ENCODE results near the gene CASZ1.
A peak's percentile ranks its signal among the peaks of the same experiment; 100 is the strongest.

The CASZ1 gene

DNA sequence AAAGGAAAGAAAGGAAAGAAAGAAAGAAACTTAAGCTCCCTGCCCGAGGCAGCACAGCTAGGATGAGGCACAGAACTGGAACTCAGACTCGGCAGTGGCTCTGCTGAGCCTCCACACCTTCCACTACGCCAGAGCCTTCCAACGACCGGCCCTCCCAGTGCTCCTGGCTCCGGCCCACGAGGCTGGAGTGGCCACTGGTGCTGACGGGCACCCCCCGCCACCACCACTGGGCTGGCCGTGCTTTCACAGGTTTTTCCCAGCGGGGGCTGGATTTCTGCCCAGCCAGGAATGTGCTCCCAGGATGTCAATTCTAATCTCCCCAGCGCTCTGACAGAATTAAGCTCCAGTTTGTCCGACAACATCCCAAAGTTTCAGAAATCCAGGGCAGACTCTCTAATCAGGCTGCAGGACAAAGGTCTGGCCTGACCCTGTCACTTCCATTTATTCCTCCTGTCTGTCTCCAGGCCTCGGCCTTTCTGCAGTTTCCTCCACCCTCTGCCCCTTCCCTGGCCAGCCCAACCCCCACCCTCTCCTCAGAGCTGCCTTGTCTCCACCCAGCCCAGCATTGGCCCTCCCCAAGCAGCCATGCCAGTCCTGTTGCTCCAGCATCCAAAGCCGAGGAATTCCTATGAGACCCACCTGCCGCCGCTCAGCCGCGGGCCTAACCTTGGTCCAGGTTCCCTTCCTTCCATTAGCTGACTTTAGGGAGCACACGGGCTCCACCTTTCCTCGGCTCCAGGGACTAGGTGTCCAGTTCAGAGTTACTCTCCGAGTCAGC is 81.9 kb downstream of the CASZ1 start:
- DNase-seq (ENCODE audit: low read depth, low spot score) = no peak
- H3K9me3 ChIP-seq (ENCODE audit: insufficient read depth, low read length) = no peaks in the 10 kb centered on the region
- no peak overlapping the region for H3K4me3 ChIP-seq (ENCODE audit: insufficient read length, low read depth)
- no peaks in the 10 kb centered on the region for H3K36me3 ChIP-seq (ENCODE audit: insufficient read depth, insufficient read length, low read length)
- H3K9ac ChIP-seq (ENCODE audit: insufficient read length, low read depth) = peak overlapping the region; percentile 32
- peaks cover 9% of the 10 kb centered on the region for H3K4me1 ChIP-seq (ENCODE audit: insufficient read depth, insufficient read length)
- H3K27me3 ChIP-seq (ENCODE audit: insufficient read depth, insufficient read length) = no peaks in the 10 kb centered on the region
- TF ChIP-seq ZNF274 (IDR thresholded peaks at IDR 0.05; ENCODE audit: low read depth, low read length) (no peak), SUZ12 (IDR thresholded peaks at IDR 0.05; ENCODE audit: extremely low read depth, insufficient read depth, insufficient read length) (no peak), YY1 (IDR thresholded peaks at IDR 0.05; ENCODE audit: insufficient read depth, insufficient read length) (no peak)

DNA sequence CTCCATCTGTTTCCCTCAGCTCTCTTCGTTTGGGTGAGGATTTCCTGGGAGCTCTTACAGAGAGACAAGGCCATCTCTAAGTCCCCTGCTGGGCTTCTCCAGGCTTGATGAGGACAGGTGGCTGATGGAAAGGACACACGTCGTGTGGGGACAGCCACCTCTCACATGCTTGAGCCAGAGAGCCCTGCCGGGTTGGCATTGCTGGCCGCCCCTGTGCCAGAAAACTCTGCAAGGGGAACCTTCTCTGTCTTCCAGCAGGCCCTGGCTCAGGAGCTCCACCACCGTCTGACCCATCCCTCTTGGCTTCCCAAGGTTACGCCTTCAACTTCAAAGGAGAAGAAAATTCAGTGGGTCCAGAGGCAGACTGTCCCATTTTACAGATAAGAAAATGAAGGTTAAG is 82.8 kb downstream of the CASZ1 start:
- TF ChIP-seq SUZ12 (IDR thresholded peaks at IDR 0.05; ENCODE audit: extremely low read depth, insufficient read depth, insufficient read length) (no peak), YY1 (IDR thresholded peaks at IDR 0.05; ENCODE audit: insufficient read depth, insufficient read length) (no peak), ZNF274 (IDR thresholded peaks at IDR 0.05; ENCODE audit: low read depth, low read length) (no peak)
- no peaks in the 10 kb centered on the region for H3K9me3 ChIP-seq (ENCODE audit: insufficient read depth, low read length)
- H3K36me3 ChIP-seq (ENCODE audit: insufficient read depth, insufficient read length, low read length) = no peaks in the 10 kb centered on the region
- DNase-seq (ENCODE audit: low read depth, low spot score) = no peak
- peaks cover 9% of the 10 kb centered on the region for H3K4me1 ChIP-seq (ENCODE audit: insufficient read depth, insufficient read length)
- H3K27me3 ChIP-seq (ENCODE audit: insufficient read depth, insufficient read length) = no peaks in the 10 kb centered on the region
- H3K9ac ChIP-seq (ENCODE audit: insufficient read length, low read depth) = no peak overlapping the region
- no peak overlapping the region for H3K4me3 ChIP-seq (ENCODE audit: insufficient read length, low read depth)

DNA sequence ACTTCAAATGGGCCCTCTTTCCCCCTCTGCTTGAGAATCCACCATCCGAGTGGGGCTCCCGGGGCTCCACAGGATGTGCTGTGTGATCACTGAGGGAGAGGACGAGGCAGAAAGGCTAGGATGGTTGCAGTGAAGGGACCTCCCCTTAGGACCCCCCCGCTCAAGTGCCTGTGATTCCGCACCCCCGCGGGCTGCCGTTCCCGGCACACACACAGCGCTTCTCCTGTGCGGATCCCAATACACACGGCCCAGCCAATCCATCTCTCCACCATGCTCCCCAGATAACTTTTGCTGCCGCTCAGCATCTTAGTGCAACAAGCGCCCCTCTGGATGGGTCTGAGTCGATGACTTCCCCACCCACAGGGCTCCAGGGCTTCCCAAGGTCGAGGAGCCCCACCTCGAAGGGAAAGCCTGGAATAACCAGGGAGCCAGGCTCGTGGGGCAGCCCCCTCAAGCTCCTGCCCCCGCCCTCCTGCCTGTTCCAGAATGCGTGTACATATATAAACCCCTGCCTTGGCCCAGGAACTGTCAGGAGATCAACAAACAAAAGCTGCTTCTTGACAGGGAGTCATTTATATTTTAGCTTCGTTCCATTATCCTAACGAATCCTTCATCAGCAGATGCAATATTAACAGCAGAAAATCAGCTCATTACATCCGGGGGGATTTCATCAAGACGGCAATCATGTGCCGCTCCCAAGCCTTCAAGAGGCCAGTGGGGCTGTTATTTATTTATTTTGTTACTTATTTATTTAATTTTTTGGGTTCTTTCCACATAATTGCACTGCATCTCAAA is 83.7 kb downstream of the CASZ1 start:
- DNase-seq (ENCODE audit: low read depth, low spot score) = no peak
- Histone ChIP-seq H3K4me3 (ENCODE audit: insufficient read length, low read depth) (no peak overlapping the region), H3K9ac (ENCODE audit: insufficient read length, low read depth) (no peak overlapping the region), H3K9me3 (ENCODE audit: insufficient read depth, low read length) (no peaks in the 10 kb centered on the region), H3K36me3 (ENCODE audit: insufficient read depth, insufficient read length, low read length) (no peaks in the 10 kb centered on the region), H3K27me3 (ENCODE audit: insufficient read depth, insufficient read length) (no peaks in the 10 kb centered on the region), H3K4me1 (ENCODE audit: insufficient read depth, insufficient read length) (peaks cover 9% of the 10 kb centered on the region)
- TF ChIP-seq YY1 (IDR thresholded peaks at IDR 0.05; ENCODE audit: insufficient read depth, insufficient read length) (no peak), ZNF274 (IDR thresholded peaks at IDR 0.05; ENCODE audit: low read depth, low read length) (no peak), SUZ12 (IDR thresholded peaks at IDR 0.05; ENCODE audit: extremely low read depth, insufficient read depth, insufficient read length) (no peak)

DNA sequence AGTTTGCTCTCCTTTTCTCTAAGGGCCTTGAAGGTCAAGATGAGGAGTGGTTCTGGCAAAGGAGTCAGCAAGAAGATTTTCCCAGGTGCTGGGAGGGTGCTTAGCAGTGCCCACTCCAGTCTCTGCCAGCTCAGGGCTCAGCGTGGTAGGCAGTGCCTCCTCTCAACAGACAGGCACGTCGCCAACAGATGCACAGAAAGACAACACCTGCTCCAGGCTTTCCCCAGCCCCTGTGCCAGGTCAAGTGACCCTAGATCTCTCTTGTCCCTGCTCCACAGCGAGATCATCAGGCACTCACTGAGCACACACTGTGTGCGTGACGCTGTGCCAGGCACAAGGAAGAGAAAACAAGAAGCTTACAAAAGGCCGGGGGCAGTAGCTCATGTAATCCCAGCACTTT is 86.0 kb downstream of the CASZ1 start:
- TF ChIP-seq YY1 (IDR thresholded peaks at IDR 0.05; ENCODE audit: insufficient read depth, insufficient read length) = no peak
- no peak for TF ChIP-seq ZNF274 (IDR thresholded peaks at IDR 0.05; ENCODE audit: low read depth, low read length)
- no peak for TF ChIP-seq SUZ12 (IDR thresholded peaks at IDR 0.05; ENCODE audit: extremely low read depth, insufficient read depth, insufficient read length)
- DNase-seq (ENCODE audit: low read depth, low spot score) = no peak

DNA sequence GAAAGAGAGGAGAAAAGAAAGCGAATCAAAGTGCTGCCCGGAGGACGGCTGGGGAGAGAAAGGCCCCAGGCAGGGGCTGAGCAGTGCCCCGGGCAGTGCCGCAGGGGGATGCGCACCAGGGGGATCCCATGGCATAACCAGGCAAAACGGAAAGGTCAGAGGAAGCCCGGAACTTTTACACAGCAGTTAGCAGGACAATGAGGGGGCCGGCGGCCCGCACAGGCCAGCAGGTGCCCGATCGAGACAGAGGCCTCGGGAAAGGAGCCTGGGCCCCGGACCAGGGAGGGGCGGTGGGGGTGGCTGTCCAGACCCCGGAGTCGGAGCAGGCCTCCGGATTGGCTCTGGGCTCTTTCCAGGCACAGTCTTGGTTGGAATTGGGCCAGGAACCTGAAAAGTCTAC is 86.8 kb downstream of the CASZ1 start:
- no peak for DNase-seq (ENCODE audit: low read depth, low spot score)
- Histone ChIP-seq H3K9ac (ENCODE audit: insufficient read length, low read depth) (no peak overlapping the region), H3K4me1 (ENCODE audit: insufficient read depth, insufficient read length) (peaks cover 21% of the 10 kb centered on the region), H3K4me3 (ENCODE audit: insufficient read length, low read depth) (no peak overlapping the region), H3K9me3 (ENCODE audit: insufficient read depth, low read length) (no peaks in the 10 kb centered on the region), H3K27me3 (ENCODE audit: insufficient read depth, insufficient read length) (no peaks in the 10 kb centered on the region), H3K36me3 (ENCODE audit: insufficient read depth, insufficient read length, low read length) (no peaks in the 10 kb centered on the region)
- TF ChIP-seq YY1 (IDR thresholded peaks at IDR 0.05; ENCODE audit: insufficient read depth, insufficient read length) (no peak), SUZ12 (IDR thresholded peaks at IDR 0.05; ENCODE audit: extremely low read depth, insufficient read depth, insufficient read length) (no peak), ZNF274 (IDR thresholded peaks at IDR 0.05; ENCODE audit: low read depth, low read length) (no peak)

More for the DNA sequence above, 86.0 kb downstream of the CASZ1 start:
- Histone ChIP-seq H3K27me3 (ENCODE audit: insufficient read depth, insufficient read length) (no peaks in the 10 kb centered on the region), H3K4me1 (ENCODE audit: insufficient read depth, insufficient read length) (peaks cover 17% of the 10 kb centered on the region), H3K9ac (ENCODE audit: insufficient read length, low read depth) (no peak overlapping the region), H3K4me3 (ENCODE audit: insufficient read length, low read depth) (no peak overlapping the region), H3K9me3 (ENCODE audit: insufficient read depth, low read length) (no peaks in the 10 kb centered on the region), H3K36me3 (ENCODE audit: insufficient read depth, insufficient read length, low read length) (no peaks in the 10 kb centered on the region)

DNA sequence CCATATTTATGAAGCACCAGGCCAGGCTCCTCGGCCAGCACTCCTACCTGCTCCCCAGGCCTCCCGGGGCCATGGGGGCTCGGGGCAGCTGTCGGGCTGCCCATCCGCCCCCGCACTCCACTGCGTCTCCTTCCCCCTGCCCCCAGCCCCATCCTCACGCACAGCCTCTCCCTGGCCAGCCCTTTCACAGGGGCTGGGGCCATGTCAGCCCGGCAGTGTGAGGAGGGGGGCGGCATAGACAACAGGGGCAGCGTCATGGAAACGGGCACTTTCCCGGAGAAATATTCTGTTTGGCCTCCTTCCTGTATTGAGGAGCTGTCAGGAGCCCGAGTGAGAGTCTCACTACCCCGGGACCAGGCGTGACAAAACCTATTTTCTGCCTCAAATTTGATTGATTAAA is 87.3 kb downstream of the CASZ1 start:
- Histone ChIP-seq H3K9ac (ENCODE audit: insufficient read length, low read depth) (no peak overlapping the region), H3K4me1 (ENCODE audit: insufficient read depth, insufficient read length) (peaks cover 18% of the 10 kb centered on the region), H3K4me3 (ENCODE audit: insufficient read length, low read depth) (no peak overlapping the region), H3K9me3 (ENCODE audit: insufficient read depth, low read length) (no peaks in the 10 kb centered on the region), H3K36me3 (ENCODE audit: insufficient read depth, insufficient read length, low read length) (no peaks in the 10 kb centered on the region), H3K27me3 (ENCODE audit: insufficient read depth, insufficient read length) (no peaks in the 10 kb centered on the region)
- TF ChIP-seq YY1 (IDR thresholded peaks at IDR 0.05; ENCODE audit: insufficient read depth, insufficient read length) (no peak), ZNF274 (IDR thresholded peaks at IDR 0.05; ENCODE audit: low read depth, low read length) (no peak), SUZ12 (IDR thresholded peaks at IDR 0.05; ENCODE audit: extremely low read depth, insufficient read depth, insufficient read length) (no peak)
- DNase-seq (ENCODE audit: low read depth, low spot score) = no peak

DNA sequence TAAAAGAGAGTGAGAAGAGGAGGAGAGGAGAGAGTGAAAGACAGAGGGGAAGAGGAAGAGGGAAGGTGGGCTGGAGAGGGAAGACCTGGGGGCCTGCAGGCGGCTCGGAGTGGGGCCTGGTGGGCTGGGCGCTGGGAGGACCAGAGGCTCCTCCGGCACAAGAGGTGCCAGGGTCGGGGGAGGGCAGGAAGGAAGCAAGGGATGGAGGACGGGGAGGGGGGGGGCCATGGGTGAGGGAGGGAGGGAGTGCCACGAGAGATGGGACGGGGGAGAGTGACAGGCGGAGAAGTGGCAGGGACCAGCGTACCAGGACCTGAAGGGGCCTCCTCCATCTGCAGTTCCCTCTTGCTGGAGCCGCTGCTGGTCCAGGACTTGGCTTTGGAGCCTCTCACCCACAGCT is 87.7 kb downstream of the CASZ1 start:
- no peaks in the 10 kb centered on the region for H3K27me3 ChIP-seq (ENCODE audit: insufficient read depth, insufficient read length)
- TF ChIP-seq YY1 (IDR thresholded peaks at IDR 0.05; ENCODE audit: insufficient read depth, insufficient read length) (no peak), ZNF274 (IDR thresholded peaks at IDR 0.05; ENCODE audit: low read depth, low read length) (no peak), SUZ12 (IDR thresholded peaks at IDR 0.05; ENCODE audit: extremely low read depth, insufficient read depth, insufficient read length) (no peak)
- H3K9me3 ChIP-seq (ENCODE audit: insufficient read depth, low read length) = no peaks in the 10 kb centered on the region
- H3K4me3 ChIP-seq (ENCODE audit: insufficient read length, low read depth) = no peak overlapping the region
- DNase-seq (ENCODE audit: low read depth, low spot score) = no peak
- peaks cover 21% of the 10 kb centered on the region for H3K4me1 ChIP-seq (ENCODE audit: insufficient read depth, insufficient read length)
- H3K36me3 ChIP-seq (ENCODE audit: insufficient read depth, insufficient read length, low read length) = no peaks in the 10 kb centered on the region
- H3K9ac ChIP-seq (ENCODE audit: insufficient read length, low read depth) = no peak overlapping the region
